Kidney capillary endothelial cell (primary cell): Measurements from ENCODE around the gene CDH23.

Experiments
- DNase-seq: peaks from one replicate; pipeline ENCODE4 v3.0.0-alpha.2; 2018; ENCODE audit warnings: low spot score

Gene CDH23

GRCh38 chr10:71370031-71370430 lies 26.7 kb upstream of the CDH23 start:
- DNase-seq, result no peak

GRCh38 chr10:71371750-71372166 lies 25.0 kb upstream of the CDH23 start:
- no peak for DNase-seq

GRCh38 chr10:71372882-71373495 lies 23.7 kb upstream of the CDH23 start:
- DNase-seq, result no peak

GRCh38 chr10:71374481-71375233 lies 22.1 kb upstream of the CDH23 start:
- DNase-seq, result no peak

GRCh38 chr10:71375952-71376351 lies 20.8 kb upstream of the CDH23 start:
- no peak for DNase-seq

- no peak for DNase-seq
Observed at GRCh38 chr10:71378336-71379117, 18.2 kb upstream of the CDH23 start.

GRCh38 chr10:71379118-71379766 lies 17.5 kb upstream of the CDH23 start:
- no peak for DNase-seq

- no peak for DNase-seq
Observed at GRCh38 chr10:71380841-71381240, 15.9 kb upstream of the CDH23 start.

GRCh38 chr10:71381611-71382010 lies 15.1 kb upstream of the CDH23 start:
- no peak for DNase-seq

GRCh38 chr10:71382028-71382427 lies 14.7 kb upstream of the CDH23 start:
- DNase-seq, result no peak

- DNase-seq, result no peak
Observed at GRCh38 chr10:71382757-71383156, 14.0 kb upstream of the CDH23 start.

- peak; percentile 50 for DNase-seq
Observed at GRCh38 chr10:71383972-71384687, 12.6 kb upstream of the CDH23 start.

- DNase-seq, result no peak
Observed at GRCh38 chr10:71388171-71388570, 8.5 kb upstream of the CDH23 start.

GRCh38 chr10:71388583-71389310 lies 8.0 kb upstream of the CDH23 start:
- DNase-seq, result no peak

- DNase-seq, result no peak
Observed at GRCh38 chr10:71389768-71390460, 6.8 kb upstream of the CDH23 start.

- no peak for DNase-seq
Observed at GRCh38 chr10:71390461-71390835, 6.3 kb upstream of the CDH23 start.

- no peak for DNase-seq
Observed at GRCh38 chr10:71390921-71391690, 5.6 kb upstream of the CDH23 start.

- DNase-seq, result no peak
Observed at GRCh38 chr10:71391701-71392100, 5.0 kb upstream of the CDH23 start.

GRCh38 chr10:71392292-71392691 lies 4.4 kb upstream of the CDH23 start:
- no peak for DNase-seq
